ENCODE data around the gene GEMIN7.

- TF ChIP-seq CTCF (IDR thresholded peaks at IDR 0.05) (no peak), POLR2A (IDR thresholded peaks at IDR 0.05) (no peak)
Measured at GRCh38 chr19:45056831-45057230, 22.2 kb upstream of the GEMIN7 start.
